ENCODE data around the gene LCN9.
"Not testable (repeated sequence)": the region's sequence is repeated elsewhere in the genome, so short reads cannot be mapped to it uniquely, and the experiment has no call there.

Gene LCN9, protein sequence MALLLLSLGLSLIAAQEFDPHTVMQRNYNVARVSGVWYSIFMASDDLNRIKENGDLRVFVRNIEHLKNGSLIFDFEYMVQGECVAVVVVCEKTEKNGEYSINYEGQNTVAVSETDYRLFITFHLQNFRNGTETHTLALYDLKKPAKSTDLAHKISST

DNA sequence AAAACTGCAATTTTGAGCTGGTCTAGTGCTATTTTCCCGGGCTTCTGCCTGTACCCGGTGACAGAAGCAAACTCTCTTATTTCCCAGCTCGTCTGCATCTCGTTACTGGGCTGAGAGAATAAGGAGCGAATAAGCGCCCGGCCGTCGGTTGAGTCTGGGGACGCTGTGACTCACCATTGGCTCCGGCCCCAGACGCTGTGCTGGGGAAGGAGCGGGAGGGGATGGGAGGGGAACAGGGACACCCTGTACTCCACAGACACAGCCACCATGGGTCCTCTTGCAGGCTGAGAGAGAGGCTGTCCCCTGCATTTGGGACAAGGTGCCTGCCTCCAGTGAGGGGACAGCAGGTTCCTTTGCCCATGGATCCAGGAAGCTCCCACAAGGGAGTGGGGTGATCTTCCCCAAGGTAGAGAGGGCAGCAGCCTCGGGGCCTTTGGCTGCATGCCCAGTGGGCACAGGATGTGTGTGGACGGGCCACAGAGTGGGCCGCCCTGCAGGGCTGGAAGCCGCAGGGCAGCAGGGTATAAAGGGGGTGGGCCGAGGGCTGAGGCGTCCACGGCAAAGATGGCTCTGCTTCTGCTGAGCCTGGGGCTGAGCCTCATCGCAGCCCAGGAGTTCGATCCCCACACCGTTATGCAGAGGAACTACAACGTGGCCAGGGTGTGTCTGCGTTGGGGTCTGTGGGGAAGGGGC lies at the start of gene LCN9:
TSS of gene LCN9 (plus strand) at position 552 of the 693 bp plus-strand sequence. CDS start at position 565, 13 bp downstream.
- DNase-seq: no peak

DNA sequence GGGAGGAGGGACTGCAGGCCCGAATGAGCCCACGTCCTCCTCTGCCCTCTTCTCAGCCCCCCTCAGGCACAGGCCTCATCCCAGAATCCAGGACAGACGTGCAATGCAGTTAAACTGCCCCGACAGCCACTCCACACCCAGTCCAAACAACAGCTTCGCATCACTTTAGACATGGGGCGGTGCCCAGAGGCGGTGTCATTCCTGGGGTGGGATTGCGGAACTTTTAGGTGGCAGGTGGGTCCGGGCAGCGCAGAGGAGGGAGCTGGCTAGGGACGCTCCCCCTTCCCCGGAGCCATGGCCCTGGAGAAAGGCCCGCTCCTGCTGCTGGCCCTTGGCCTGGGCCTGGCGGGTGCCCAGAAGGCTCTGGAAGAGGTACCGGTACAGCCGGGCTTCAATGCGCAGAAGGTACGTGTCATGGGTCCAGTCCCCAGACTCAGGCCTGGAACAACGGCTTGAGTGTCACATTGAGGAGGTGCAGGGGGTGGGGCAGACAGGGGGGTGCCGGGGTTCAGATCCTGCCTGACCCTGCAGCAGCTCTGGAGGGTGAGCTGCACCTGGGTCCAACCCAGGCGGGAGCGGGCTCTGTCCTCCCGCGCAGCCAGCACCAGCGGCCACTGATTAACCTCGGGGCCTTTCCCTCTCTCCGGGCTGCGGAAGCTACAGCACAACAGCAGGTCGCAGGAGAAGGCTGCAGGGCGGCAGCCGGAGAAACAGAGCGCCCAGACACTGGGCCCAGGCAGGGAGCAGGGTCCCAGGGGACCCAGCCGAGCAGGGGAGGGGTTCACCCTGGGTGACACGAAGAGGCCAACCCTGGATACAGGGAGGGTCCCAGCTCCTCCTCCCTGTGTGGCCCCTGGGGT lies 48.9 kb upstream of the LCN9 start:
- DNase-seq: no peak

DNA sequence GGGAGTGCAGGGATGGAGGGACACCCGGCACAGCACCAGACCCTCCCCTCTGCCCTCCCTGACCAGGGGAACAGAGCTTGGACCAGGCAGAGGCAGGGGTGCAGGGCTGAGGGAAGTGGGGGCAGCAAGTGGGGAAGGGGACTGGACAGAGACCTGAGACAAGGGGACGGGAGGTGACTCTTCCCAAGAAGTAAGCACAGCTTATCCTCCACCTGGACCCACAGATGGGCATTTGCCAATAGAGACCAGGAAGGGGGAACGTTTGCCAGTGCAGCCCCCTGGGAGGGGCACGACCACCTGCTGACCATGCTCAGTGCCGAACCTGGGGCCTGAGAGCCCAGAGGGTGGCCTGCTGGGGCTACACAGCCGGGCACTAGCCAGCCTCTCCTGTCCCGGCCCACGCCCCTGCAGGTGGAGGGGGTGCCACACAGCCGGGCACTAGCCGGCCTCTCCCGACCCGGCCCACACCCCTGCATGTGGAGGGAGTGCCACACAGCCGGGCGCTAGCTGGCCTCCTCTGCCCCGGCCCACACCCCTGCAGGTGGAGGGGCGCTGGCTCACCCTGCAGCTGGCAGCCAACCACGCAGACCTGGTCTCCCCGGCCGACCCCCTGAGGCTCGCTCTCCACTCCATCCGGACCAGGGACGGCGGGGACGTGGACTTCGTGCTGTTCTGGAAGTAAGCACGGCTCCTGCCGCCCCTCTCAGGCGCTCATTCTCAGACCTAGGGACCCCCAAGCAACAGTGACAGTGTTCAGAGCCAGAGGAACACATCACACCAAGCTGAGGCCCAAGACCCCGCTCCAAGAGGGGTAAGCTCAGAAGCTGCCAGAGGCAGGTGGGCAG lies 48.1 kb upstream of the LCN9 start:
- no peak for DNase-seq

DNA sequence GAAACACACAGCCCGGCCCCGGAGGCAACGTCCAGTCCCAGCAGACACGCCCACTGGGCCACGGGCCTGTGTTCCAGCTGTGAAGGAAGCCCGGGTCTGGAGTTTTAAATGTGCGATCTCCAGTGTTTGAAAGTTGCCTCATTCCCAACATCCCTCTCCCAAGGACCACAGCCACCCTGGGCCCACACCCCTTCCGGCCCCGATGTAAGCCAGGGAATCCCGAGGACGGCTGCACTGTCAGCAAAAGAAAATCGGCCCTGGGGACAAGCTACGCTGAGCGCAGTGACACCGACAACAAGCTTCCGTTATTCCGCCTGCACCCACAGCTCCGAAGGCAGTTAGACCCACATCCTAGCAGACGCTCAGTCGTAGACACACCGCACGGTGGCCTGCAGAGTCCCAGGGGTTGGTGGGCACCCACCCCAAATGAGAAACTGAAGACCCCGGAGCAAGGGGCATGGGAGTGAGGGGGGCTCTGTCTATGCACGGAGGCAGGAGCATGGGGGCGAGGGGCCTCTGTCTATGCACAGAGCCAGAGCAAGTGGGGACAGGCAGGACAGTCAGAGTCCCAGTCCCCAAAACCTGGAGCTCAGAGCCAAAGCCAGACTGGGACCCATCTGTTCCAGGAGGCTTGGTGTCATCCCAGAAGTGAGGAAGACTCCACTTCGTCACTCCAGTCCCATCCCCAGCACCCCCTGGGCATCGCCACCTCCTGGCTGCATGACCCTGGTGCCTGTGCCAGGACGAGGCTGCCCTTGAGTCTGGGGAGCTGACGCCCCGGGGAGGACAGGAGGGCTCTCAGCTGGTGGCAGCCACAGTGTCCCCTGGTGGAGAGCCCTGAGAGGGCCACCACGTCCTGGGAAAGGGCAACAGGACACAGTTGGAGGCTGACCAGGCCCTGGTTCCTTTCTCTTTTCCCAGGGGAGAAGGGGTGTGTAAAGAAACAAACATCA lies 47.2 kb upstream of the LCN9 start:
- no peak for DNase-seq

DNA sequence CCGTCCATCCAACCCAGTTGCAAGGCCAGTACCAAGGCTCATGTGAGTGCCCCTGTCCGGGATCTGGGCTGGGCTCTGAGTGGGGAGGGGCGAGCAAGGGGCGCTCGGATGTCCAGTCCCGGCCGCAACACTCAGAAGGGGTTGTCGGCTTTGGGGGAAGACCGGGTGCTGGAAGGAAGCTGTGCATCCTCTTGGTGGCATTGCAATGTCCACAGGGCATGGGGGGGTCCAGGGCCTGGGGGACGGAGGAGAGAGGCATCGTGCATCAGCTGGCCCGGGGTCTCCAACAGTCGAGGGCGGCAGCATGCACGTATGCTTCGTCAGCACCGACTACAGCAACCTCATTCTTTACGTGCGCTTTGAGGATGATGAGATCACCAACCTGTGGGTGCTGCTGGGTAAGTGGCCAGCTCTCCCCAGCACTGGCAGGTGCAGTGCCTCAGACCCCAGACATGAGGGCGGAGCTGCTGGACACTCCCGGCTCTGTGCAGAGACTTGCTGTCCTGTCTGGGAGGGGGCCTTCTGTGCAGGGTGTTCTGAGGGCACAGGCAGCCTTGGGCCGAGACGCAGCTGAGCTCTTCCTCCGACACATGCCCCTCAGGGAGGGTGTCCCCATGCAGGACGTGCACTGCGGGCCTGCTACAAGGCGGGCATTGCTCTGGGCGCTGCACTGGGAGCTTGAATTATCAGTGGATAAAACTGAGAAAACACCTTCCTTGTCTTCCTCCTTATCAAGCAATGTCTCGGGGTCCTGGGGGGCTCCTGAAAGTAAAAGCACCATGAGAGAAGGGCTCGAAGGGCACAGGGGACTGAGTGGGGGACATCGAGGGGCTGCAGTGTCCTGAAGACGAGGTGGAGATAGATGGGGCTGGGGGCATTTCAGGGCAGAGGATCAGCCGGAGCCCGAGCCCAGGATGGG lies 46.2 kb upstream of the LCN9 start:
- DNase-seq: no peak

DNA sequence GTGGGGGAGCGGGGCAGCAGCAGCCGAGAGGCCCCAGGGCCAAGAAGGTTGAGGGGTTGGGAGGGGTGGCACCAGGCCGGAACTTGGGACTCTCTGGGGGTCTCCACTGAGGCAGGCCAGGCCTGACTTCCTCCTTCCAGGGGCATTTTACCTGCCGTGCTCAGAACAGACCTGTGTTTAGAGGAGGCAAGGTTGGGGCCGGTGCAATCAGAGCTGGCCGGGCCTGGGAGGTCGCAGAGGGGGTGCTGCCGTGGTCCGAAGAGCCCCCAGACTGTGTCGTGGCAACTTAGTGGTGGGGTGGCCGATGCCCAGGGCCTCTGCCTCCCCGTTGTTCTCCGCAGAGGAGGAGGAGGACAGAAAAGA lies 45.6 kb upstream of the LCN9 start:
- no peak for DNase-seq

DNA sequence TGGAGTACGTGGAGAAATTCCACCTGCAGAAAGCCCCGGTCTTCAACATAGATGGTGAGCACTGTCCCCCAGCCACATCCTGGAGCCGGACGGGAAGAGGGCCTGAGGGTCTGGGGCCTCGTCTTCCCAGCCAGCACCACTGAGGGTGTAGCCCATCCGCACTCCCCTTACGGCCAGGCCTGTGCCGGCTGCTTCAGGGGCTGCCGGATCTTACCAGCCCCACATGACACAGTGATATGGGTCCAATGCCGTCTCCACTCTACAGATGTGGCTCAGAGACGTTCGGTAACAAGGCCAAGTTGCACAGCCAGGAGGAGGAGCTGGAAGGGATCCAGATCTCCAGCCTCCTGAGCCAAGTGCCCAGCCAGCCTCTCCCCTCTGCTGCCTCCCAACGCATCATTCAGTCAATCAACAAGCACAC lies 45.1 kb upstream of the LCN9 start:
- no peak for DNase-seq

DNA sequence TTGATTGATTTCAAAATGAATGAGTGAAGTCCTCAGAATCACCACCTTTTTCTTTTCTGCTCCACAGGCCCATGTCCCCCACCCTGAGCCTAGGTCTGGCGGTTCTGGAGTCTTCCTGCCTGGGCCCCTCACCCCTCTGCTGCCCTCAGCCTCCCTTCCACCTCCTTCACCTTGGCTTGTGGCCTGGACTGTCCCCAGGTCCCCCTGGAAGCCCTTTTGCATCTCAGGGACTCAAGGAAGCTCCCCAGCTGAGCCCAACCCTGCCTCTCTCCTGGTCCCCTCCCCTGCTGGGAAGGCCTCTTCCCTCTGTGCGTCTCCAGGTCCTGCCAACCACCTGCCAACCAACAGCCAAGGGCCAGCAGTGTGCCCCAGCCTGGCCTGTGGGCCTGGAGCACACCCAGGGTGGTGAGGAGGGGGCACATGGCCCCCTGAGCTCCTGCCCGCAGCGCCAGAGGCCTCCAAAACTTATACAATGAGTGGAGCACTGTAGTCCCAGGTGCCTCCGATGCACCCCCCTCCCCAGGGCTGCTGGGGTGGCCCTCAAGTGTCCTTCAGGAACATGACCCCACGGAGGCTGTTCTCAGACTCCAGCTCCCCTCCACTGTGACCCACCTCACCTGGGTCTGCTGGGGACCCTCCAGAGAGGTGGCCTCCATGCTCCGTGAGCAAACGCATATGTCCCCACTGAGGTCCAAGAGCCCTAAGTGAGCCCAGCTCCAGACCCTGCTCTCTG lies 44.1 kb upstream of the LCN9 start:
- no peak for DNase-seq

DNA sequence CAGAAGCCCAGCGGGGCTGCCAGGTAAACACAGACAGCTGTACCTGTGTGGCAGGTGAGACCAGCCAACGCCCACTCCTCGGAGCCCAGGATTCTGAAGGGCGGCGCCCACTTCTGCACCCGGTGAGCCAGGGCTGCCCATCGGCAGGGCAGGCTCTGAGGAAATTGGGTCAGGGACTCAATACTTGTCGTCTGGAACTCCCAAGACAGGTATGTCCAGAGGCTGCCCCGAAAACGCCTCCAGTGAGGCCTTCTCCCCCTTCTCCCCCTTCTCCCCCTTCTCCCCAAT lies 43.6 kb upstream of the LCN9 start:
- no peak for DNase-seq

DNA sequence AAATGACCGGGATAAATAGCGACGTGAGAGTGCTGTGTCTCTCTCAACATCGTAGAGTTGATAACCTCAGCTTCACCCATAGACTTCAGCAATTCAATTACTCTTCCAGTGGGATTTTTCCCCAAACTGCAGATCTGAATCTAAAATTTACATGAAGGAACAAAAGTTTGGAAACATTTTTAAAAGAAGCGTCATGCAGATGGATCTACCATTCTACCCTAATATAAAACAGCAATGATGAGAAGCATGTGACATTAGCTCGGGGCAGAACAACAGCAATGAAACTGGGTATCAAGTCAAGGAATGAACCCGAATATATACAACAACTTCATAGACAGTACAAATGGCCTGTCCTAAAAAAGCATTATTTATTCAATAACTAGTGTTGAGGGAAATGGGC lies 42.6 kb upstream of the LCN9 start:
- DNase-seq: no peak

DNA sequence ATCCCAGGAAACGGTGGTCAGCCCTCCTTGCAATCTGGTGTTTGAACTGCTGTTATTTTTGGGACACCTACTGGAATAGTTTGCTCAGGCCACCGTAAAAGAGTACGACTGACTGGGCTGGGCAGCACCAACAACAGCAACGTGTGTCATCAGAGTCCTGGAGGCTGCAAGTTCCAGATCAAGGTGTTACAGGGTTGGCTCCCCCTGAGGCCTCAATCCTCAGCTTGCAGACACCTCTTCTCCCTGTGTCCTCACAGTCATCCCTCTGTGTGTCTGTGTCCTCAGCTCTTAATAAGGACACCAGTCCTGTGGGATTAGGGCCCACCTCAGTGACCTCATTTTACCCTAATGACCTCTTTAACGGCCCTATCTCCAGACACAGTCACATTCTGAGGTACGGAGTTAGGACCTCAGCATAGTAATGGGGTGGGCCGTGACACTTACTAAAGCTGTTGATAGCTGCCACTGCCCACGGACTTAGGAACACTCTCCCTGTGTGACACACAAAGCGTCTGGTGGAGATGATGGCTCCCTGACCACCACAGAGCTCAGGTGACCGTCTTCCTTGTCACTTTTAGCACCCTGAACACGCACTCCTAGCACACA lies 40.6 kb upstream of the LCN9 start:
- no peak for DNase-seq

DNA sequence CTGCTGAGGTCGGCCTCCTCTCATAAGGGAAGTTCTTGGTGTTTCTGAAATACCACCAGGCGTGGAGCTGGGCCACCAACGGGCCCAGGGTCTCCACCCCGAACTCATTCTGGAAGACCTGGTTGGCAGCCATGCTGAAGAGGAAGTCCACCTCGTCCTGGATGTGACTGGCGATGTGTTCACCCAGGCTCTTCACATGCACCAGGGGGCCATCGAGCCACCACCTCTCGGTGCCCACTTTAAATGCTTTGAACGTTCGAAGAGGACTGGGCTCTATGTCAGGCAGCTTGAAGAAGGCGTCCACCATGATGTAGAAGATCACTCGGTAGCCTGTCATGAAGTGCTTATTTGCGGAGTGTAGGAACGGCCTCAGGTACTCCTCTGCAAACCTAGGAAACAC lies 38.8 kb upstream of the LCN9 start:
- DNase-seq: no peak

DNA sequence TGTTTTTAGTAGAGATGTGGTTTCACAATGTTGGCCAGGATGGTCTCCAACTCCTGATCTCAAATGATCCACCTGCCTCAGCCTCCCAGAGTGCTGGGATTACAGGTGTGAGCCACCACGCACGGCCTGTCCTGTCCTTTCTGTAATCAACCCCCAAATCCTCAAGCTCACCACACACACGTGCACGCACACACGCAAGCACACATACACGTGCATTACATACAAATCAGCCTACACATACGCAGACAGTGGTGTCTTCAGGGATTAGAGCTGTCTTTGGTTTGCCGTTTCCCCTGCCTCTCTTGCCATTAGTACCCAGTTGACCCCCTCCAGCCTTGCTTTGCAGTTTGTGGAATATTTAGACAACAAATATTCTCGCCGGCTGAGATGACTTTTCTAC lies 30.3 kb upstream of the LCN9 start:
- DNase-seq: no peak

DNA sequence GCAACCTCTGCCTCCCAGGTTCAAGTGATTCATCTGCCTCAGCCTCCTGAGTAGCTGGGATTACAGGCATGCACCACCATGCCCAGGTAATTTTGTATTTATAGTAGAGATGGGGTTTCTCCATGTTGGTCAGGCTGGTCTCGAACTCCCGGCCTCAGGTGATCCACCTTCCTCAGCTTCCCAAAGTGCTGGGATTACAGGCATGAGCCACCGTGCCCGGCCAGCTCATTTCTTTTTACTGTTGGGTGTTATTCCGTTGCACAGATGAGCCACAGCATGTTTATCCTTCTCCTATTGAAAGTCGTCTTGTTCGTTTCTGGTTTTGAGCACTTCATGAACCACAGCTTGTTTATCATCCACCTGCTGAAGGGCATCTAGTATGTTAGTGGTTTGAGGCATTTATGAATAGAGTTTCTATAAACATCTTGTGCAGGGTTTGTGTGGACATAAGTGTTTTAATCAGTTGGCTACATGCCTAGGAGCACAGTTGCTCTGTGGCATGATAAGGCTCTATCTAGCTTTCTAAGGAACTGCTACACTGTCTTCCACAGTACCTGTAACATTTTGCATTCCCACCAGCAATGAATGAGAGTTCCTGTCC lies 26.1 kb upstream of the LCN9 start:
- not testable (repeated sequence) for DNase-seq

DNA sequence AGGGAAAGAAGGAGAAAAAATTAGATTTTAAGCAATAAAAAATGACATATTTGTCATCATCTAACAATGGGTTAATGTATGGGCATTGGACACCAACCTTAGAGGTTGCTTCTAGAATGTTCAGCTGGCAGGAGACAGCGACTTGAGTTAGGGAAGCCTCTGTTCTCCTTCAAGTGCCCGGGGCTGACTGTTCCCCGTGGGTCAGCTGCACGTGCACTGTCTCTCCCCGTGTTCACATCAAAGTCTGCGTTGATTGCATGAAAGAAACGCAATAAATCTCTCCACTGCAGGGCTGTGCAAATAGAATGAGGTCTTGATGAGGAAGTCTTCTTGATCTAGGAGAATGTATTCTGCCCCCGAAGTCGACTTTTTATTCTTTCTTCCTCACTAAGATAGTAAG lies 23.9 kb upstream of the LCN9 start, which contains the start of gene GLT6D1:
TSS of gene GLT6D1 (minus strand) at position 345 of the 400 bp plus-strand sequence. CDS start 353 bp downstream, outside the sequence.
- DNase-seq: no peak

DNA sequence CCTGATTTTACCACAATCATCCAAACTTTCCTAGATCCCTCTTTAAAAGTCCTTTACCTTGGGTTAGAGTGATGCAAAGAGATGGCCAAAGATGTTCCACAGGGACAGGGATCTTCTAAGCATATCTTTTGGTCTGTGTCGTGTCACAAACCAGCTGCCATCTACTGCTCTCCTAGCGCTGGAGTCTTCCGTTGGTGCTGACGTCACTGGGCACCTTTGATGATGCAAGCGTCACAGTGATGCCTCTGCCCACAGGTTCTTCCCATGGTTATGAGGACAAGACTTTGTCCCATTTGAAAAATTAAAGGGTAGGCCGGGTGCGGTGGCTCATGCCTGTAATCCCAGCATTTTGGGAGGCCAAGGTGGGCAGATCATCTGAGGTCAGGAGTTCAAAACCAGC lies 22.1 kb upstream of the LCN9 start:
- DNase-seq: no peak

DNA sequence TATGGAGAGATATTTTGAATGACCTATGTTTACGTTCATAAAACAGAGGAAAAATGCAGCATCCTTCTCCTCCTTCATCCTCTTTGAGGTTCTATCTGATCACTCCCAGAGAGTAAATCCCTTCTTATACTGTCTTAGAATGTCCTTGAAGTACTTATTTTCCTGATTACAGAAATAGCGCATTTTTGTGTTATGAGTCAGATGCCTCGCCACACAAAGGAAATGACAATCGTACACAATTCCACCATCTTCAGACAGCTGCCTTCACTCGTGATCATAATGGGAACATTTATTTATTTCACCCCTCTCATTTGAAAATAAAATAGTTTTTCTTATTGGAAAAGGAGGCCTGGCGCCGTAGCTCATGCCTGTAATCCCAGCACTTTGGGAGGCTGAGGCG lies 21.4 kb upstream of the LCN9 start:
- no peak for DNase-seq

DNA sequence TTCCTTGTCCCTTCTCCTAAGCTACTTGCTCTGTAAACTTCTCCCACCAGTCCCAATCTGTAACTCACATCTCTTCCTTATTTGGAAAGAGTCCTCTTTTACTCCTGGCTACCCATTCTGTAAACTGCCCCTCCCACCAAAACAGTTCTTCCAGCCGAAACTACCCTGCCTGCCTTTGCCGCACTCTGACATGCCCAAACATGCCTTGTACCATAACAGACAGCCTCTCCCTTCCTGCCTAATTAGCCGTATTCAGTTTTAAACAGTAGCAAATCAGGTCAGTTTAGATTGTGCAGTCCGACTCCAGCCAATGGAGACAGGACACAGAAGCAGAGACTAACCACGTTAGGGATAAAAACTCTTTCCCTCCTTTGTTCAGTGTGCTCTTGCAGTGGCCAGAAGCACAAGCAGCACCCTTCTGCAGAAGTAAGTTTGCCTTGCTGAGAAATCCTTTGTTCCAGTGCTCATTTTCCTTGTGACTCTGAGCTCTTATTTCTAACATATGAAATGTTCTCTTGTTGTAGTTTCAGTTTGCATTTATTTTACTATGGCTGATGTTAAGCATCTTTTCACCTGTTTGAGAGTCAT lies 18.4 kb upstream of the LCN9 start:
- DNase-seq: no peak

DNA sequence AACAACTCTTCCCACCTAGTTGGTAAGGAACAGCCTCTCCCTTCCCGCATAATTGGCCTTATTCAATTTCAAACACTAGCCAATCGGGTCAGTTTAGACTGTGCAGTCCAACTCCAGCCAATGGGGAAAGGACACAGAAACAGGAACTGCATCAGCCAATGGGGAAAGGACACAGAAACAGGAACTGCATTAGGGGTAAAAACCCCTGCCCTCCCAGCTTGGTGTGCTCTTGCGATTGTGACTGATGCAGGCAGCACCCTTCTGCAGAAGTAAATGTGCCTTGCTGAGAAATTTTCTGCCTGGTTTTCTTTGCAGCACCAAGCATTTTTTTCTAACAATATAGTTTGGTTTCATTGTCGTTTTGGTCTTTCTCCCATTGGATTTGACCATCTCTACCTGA lies 15.2 kb upstream of the LCN9 start:
- DNase-seq: no peak

Measured in activated T-cell treated with anti-CD3 and anti-CD28 coated beads, Interleukin-2, amount 50 U/mL, for 1 hour (primary cell).